GM18511 (cell line): ENCODE results near the gene STOX1.
"Not testable (repeated sequence)": the region's sequence is repeated elsewhere in the genome, so short reads cannot be mapped to it uniquely, and the experiment has no call there.

Experiments used
- ATAC-seq: cut with Tn5 transposase; IDR thresholded peaks from one replicate; pipeline ENCODE4 v1.9.1; 2021; ENCODE audit warnings: mild to moderate bottlenecking, moderate library complexity; ENCODE audit not compliant: unreplicated experiment

STOX1 gene, protein sequence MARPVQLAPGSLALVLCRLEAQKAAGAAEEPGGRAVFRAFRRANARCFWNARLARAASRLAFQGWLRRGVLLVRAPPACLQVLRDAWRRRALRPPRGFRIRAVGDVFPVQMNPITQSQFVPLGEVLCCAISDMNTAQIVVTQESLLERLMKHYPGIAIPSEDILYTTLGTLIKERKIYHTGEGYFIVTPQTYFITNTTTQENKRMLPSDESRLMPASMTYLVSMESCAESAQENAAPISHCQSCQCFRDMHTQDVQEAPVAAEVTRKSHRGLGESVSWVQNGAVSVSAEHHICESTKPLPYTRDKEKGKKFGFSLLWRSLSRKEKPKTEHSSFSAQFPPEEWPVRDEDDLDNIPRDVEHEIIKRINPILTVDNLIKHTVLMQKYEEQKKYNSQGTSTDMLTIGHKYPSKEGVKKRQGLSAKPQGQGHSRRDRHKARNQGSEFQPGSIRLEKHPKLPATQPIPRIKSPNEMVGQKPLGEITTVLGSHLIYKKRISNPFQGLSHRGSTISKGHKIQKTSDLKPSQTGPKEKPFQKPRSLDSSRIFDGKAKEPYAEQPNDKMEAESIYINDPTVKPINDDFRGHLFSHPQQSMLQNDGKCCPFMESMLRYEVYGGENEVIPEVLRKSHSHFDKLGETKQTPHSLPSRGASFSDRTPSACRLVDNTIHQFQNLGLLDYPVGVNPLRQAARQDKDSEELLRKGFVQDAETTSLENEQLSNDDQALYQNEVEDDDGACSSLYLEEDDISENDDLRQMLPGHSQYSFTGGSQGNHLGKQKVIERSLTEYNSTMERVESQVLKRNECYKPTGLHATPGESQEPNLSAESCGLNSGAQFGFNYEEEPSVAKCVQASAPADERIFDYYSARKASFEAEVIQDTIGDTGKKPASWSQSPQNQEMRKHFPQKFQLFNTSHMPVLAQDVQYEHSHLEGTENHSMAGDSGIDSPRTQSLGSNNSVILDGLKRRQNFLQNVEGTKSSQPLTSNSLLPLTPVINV

DNA sequence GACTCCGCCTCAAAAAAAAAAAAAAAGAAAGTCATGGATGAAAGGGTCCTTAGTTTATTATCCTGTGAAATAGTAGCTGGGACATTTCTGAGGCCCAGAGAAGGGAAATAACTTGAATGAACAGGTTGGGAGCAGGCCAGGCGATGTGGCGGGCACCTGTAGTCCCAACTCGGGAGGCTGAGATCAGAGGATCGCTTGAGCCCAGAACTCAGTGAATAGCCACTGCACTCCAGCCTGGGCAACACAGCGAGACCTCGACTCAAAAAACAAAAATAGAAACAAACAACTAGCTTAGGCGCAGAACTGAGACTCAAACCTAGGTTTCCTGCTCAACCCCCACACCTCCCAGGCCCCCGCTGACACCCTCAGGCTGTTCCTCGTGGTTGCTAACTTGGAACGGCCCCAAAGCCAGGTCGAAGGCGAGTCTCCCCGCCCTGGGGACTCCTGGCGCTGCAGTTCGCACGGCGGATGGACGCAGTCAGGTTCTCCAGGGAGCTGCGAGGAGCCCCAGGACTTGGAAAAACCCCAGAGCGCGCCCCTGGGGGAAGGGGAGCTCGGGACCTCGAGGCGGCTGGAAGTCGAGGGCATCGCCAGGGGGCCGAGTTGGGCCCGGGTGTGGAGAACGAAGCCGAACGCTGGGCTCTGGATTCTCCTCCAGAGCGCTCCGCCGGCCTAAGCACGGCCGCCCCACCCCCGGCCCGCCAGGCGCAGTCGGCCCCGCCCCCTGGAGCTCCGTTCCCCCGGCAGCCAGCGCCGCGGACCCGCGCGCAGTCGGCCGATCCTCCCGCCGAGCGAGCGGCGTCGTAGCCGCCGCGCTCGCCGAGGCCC is at the start of gene STOX1:
STOX1 (plus strand) TSS at position 768 of the 828 bp plus-strand sequence. CDS start 93 bp downstream, outside the sequence.
- ATAC-seq: peak; percentile 69

DNA sequence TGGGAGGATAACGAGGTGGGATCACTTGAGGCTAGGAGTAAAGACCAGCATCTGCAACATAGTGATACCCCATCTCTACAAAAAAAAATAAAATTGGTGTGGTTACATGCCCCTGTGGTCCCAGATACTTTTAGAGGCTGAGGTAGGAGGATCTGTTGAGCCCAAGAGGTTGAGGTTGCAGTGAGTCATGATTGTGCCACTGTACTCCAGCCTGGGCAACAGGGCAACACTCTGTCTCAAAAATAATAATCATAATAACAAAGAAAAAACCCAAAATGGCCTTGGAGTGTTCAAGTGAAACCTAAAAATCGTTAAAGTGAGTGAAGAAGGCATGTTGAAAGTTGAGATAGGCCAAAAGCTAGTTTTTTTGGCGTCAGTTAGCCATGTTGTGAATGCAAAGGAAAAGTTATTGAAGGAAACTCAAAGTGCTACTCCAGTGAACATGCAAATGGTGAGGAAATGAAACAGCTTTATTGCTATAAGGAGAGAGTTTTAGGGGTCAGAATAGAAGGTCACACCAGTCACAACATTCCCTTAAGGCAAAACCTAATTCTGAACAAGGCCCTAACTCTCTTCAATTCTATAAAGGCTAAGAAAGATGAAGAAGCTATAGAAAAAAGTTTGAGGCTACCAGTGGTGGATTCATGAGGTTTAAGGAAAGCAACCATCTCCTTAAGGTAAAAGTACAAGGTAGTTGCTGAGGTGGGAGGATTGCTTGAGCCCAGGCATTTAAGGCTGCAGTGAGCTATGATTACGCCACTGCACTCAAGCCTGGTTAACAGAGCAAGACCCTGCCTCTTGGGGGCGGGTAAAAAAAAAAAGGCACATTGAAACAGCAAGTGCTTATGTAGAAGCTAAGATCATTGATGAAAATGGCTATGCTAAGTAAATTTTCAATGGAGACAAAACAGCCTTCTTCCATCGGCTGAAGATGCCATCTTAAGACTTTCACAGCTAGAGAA is 45.4 kb upstream of the STOX1 start:
- ATAC-seq: no peak

DNA sequence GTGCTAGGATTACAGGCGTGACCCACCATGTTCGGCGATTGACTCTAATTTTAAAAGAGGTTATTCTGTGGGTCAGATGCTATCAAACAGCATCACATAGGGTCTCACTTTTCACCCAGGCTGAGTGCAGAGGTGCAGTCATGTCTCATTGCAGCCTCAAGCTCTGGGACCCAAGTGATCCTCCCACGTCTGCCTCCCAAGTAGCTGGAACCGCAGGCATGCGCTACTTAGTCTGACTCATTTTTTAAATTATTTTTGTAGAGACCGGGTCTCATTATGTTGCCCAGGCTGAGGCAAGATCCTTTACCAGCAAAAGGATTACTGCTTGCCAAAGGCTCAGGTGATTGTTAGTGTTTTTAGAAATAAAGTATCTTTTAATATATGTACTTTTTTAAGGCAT is 42.9 kb upstream of the STOX1 start:
- ATAC-seq: no peak

DNA sequence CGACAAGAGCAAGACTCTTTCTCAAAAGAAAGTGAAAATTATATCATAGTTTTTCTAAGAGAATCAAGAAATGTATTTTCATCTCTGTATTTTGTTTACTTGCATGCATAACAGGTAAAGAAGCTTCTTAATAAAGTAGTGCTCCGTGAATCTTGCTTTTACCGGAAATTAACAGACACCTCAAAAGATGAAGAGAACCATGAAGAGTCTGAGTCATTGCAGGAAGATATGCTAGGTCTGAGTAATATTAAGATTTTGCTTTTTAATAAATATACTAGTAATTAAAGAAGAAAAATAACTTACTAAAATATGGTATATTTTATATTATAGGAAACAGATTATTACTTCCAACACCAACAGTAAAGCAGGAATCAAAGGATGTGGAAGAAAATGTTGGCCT is 39.5 kb upstream of the STOX1 start:
- ATAC-seq: no peak

DNA sequence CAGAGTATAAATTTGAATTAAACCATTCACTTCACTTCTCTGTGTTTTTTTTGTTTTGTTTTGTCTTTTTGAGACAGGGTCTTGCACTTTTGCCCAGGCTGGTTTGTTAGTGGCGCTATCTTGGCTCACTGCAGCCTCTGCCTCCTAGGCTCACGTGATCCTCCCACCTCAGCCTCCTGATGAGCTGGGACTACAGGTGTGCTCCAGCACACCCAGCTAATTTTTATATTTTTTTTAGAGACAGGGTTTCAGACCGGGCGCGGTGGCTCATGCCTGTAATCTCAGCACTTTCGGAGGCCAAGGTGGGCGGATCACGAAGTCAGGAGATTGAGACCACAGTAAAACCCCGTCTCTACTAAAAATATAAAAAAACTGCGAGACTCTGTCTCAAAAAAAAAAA is 36.9 kb upstream of the STOX1 start:
- no peak for ATAC-seq

DNA sequence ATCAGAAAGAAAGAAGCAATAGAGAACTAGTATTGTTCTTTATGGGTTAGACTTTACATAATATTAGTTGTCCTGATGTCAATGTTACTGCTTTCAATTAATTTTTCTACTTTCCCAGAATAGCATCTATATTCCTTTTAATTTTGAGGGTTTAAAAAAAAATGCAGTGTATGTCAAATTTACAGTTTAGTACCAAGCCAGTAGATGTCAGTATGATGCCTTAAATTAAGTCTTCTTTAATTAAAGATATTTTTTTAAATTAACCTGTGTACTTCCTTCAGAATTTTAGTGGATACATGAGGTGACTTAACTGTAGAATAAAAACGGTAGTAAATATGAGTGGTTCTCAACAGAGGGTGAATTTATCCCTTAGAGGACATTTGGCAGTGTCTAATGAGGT is 35.2 kb upstream of the STOX1 start:
- no peak for ATAC-seq

DNA sequence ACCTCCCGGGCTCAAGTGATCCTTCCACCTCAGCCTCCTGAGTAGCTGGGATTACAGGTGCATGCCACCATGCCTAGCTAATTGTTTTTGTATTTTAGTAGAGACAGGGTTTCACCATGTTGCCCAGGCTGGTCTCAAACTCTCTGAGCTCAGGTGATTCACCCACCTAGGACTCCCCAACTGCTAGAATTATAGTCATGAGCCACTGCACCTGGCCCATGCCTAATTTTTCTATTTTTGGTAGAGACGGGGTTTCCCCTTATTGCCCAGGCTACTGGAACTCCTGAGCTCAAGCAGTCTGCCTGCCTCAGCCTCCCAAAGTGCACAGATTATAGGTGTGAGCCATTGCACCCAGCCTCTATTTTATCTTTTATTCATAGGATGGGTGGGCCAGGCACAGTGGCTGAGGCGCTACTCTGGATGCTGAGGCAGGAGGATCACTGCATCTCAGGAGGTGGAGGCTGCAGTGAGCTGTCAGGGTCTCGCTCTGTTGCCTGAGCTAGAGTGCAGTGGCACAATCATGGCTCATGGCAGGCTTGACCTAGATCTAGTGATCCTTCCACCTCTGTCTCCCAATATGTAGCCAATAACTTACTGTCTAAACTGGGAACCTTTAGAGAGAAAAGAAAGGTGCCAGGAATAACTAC is 31.3 kb upstream of the STOX1 start:
- no peak for ATAC-seq

DNA sequence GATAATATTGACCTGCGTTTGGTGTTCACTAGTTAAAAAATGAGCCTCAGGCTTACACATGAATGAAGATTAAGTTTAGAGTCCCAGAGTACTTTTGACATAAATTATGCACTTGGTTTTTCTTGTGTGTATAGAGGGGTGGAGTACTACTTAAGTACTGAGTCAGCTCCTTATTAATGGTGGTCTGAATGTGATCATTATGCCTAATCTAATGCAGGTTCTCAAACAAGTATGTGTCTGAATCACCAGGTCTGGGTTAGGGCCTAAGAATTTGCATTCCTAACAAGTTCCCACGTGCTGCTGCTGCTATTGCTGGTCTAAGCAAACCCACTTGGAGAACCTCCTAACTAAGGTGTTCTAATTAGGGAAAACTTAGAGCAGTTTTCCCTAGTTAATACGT is 30.7 kb upstream of the STOX1 start:
- ATAC-seq: no peak

DNA sequence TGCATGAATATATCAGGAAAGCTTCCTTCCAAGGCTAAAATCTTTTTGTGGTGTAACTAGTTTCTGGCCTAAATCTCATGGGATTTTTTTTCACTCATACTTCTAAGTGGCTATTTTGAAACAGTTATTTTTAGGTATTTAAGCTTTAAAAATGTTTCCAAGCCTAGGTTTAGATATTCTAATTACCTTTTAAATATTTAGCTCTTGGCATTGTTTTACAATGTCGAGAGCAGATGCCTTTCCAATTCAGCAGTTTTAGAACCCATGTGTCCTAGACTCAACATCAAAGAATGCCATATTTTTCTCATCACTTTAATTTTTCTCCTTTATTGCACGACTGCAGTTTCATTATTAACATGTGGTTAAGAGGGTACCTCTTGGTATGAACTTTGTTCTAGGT is 27.1 kb upstream of the STOX1 start:
- ATAC-seq: no peak

DNA sequence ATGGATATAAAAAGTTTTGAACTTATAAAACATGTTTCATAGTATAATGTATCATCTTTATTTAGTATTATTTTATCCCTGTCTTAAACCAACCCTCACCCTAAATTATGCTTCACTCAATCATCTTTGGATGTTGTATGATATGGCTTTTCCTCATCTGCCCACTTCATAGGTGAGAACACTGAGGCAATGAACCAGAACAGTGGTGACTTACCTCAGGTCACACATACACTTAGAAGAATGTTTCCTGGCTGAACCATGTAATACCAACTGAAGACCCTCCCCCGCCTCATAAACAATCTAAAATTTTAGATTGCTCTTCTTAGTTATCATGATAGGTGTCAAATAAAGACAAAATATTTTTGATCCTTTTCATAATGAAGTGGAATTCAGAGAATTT is 22.6 kb upstream of the STOX1 start:
- no peak for ATAC-seq

DNA sequence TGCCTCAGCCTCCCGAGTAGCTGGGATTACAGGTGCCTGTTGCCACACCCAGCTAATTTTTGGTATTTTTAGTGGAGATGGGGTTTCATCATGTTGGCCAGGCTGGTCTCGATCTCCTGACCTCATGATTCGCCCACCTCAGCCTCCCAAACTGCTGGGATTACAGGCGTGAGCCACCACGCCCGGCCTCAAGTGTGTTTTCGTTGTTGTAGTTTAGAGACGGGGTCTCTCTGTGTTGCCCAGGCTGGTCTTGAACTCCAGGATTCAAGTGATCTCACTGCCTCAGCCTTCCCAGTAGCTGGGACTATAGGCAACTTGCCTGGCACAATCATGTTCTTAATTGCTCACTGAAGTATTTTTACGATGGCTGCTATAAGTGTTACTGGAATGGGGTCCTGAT is 16.5 kb upstream of the STOX1 start:
- not testable (repeated sequence) for ATAC-seq

DNA sequence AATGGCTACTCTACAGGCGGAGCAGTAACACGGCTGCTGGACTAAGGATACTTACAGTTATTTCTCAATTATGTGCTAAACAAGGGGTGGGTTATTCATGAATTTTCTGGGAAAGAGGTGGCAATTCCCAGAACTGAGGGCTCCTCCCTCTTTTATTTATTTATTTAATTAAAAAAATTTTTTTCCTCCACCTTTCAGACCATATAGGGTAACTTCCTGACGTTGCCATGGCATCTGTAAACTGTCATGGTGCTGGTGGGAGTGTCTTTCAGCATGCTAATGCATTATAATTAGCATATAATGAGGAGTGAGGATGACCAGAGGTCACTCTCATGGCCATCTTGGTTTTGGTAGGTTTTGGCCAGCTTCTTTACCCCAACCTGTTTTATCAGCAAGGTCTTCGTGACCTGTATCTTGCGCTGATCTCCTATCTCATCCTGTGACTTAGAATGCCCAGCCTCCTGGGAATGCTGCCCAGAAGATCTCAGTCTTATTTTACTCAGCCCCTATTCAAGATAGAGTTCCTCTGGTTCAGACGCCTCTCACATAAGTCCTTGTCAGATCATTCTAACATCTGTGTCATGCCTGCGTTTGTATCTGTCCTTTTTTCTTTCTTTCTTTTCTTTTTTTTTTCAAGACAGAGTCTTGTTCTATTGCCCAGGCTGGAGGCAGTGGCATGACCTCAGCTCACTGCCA is 15.9 kb upstream of the STOX1 start:
- no peak for ATAC-seq

DNA sequence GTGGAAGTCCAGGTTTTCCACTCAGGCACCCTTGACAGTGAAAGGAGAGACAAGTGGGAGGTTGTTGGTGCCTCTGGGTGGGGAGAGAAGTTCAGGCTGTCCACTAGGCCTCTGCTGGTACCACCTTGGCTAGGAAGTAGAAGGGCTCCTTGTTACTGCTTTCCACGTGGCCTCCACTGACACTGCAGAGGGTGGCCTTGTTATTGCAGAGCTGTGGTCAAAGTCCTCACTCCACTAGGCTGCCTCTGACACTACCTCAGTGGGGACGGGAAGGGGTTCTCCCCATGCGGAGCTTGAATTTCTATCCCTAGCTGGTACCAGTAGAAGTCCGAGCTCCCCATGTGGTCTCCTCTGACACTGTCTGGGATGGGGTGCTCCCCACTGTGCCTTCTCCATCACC is 14.9 kb upstream of the STOX1 start:
- ATAC-seq: no peak

DNA sequence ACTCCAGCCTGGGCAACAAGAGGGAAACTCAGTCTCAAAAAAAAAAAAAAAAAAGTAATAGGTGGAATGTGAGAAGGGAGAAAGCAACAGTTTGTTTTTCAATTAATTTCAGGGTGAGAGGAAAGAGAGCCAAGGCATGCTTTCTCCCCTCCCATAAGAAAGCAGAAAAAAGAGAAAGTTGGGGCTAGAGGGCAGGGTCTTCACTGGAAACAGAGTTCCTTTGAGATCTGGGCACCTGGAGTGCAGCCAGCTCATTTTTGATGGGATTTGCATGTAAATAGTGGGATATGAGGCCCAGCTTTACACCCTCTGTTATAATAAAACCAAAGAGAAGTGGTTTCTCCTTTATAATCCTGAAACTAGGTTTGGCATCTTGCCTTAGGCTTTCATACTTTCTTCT is 13.8 kb upstream of the STOX1 start:
- no peak for ATAC-seq

DNA sequence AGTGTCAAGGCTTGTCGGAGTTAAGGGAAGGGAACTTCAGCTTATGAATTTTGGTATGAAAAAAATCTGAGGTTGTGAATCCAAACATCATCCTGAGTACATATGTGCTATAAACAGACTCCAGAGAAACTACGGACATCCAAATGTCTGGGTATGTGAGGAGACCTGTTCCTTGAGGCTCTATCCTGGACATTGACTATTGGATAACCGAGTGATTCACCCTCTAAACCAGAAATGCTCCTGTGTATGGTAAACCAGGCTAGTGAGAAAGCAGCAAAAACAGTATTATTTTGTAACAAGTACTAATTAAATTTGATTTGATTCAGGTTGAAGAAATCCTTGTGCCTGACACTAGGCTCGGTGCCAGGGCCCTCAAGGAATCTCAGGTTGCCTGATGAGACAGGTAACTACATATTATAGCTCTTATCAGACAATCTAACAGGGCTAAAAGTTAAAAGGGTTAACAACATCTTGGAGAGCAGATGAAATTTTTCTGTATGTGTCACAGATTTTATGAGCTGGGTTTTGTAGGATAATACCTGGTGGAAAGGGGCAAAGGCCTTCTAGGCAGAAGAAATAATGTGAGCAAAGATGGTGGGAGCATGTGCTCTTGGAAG is 10.4 kb upstream of the STOX1 start:
- no peak for ATAC-seq

DNA sequence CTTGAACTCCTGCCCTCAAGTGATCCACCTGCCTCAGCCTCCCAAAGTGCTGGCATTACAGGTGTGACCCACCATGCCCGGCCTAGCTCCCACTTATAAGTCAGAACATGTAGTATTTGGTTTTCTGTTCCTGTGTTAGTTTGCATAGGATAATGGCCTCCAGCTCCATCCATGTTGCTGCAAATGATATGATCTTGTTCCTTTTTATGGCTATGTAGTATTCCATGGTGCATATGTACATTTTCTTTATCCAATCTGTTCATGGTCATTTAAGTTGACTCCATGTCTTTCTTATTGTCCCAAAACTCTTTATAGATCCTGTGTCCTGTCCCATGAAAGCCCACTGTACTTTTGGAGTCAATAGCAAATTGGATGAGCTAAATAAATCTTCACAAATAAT is 7.0 kb upstream of the STOX1 start:
- ATAC-seq: not testable (repeated sequence)

DNA sequence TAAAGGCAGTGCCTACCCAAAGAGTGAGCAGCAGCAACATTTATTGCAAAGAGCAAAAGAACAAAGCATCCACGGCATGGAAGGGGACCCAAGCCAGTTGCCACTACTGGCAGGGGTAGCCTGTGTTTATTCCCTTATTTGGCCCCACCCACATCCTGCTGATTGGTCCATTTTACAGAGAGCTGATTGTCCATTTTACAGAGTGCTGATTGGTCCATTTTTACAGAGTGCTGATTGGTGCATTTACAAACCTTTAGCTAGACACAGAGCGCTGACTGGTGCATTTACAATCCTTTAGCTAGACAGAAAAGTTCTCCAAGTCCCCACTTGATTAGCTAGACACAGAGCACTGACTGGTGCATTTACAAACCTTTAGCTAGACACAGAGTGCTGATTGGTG is 4.7 kb upstream of the STOX1 start:
- ATAC-seq: not testable (repeated sequence)

DNA sequence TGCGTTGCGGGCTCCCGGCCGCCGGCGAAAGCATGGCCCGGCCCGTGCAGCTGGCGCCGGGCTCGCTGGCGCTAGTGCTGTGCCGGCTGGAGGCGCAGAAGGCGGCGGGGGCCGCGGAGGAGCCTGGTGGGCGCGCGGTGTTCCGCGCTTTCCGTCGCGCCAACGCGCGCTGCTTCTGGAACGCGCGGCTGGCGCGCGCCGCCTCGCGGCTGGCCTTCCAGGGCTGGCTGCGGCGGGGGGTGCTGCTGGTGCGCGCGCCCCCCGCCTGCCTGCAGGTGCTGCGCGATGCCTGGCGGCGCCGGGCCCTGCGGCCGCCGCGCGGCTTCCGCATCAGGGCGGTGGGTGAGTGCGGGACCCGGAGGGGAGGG is 245 bp downstream of the STOX1 start:
- peak; percentile 42 for ATAC-seq
